GM12892 (cell line): ENCODE results near the gene SNX15.

Source experiments
- POLR2A ChIP-seq: IDR thresholded peaks from 2 replicates; pipeline ENCODE4 v1.6.1; 2011; ENCODE audit warnings: low read depth, low read length, control low read depth
- POLR2AphosphoS5 ChIP-seq: IDR thresholded peaks from 2 replicates; pipeline ENCODE4 v1.6.1; 2011; ENCODE audit warnings: low read depth, low read length, control low read depth
- TAF1 ChIP-seq: IDR thresholded peaks from 2 replicates; pipeline ENCODE4 v1.6.1; 2011; ENCODE audit warnings: low read depth, mild to moderate bottlenecking, control low read depth, low read length, borderline replicate concordance

DNA sequence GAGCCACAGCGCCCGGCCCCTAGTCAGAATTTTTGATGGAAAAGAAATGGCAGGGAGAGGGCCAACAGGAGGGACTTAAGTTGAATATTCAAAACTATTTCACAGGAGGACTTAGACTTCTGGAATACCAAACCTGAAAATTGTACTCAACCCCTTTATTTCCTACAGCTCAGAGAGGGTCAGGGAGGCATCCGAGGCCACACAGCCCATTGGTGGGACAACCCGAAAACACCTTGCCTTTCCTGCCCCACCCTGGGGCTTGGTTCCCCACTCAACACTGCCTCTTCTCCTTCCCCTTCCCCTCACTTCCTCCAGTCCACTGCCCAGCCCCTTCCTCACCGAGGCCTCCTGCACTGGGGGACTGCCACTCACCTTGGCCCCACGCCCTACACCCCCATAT lies 29.8 kb downstream of the SNX15 start:
- TF ChIP-seq POLR2AphosphoS5 (no peak), POLR2A (no peak), TAF1 (no peak)
